ENCODE measurements around the gene RCOR3.
"Not testable (repeated sequence)": the region's sequence is repeated elsewhere in the genome, so short reads cannot be mapped to it uniquely, and the experiment has no call there.

The RCOR3 gene

DNA sequence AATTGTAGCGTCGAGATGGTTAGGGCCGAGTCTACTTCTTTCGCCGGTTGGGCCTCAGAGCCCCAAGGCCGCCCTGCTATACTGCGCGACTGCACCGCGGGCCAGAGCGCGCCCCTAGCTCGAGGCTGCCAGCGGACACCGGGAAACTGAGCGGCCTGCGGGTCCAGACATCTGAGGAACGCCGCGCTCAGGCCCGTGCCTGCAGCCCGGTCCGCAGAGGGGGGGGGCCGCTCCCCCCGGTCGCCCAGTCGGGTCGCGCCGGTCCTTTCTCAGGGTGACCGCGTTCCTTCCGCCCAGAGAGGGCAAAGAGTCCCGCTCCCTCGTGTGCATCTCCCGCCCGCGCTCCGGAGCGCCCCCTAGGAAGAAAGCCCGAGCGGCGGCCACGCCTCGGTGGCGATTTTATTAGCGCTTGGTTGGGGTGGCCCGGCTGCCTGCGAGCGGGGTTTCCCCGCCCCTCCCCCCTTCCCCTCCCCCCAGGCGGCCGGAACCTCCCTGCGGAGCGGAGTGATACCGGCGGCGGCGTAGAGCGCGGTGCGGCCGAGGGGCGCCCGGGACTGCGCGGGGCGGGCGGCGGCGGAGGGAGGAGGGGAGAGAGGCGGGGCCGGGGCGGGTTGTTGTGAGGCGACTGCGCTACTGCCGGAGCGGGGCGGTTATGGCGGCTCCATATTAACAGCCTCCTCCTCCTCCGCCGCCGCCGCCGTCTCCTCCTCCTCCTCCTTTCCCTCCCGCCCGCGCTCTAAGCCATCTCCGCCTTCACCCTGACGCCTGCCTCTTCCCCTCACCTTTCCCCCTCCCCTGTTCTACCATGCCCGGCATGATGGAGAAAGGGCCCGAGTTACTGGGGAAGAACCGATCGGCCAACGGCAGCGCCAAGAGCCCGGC lies at the start of gene RCOR3:
RCOR3 (plus strand) TSS at position 611 of the 882 bp plus-strand sequence; CDS start at position 806, 195 bp downstream.
- DNase-seq (ENCODE audit: low read depth in 2 of 2) = peak; percentile 91 to 93

DNA sequence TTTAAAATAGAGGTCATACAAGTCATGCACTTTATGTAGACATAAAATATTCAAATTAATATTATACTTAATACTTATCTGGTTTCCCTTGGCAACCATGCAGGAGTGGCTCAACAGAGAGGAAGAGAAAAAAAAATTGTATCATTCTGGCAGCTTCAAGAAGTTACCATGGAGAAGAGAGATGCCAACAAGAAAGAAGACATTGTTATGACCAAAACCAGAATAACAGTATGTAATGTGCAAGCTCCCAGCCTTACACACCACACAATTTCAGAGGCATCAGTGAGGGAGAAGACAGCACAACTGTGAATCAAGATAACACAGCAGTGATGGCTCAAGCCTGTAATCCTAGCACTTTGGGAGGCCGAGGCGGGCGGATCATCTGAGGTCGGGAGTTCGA lies 49.1 kb upstream of the RCOR3 start:
- DNase-seq (ENCODE audit: low read depth in 2 of 2) = no peak

DNA sequence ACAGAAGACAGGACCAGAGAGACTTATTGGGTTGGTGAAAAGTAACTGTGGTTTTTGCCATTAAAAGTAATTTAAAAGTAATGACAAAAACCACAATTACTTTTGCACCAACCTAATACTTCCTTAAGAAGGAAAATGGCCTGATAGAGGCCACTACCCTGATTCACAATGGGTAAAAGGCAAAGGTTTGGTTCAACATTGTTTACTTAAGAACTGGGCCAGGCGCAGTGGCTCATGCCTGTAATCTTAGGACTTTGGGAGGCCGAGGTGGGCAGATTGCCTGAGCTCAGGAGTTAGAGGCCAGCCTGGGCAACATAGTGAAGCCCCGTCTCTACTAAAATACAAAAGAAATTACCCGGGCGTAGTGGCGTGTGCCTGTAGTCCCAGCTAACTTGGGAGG lies 48.2 kb upstream of the RCOR3 start:
- DNase-seq (ENCODE audit: low read depth in 2 of 2) = no peak

DNA sequence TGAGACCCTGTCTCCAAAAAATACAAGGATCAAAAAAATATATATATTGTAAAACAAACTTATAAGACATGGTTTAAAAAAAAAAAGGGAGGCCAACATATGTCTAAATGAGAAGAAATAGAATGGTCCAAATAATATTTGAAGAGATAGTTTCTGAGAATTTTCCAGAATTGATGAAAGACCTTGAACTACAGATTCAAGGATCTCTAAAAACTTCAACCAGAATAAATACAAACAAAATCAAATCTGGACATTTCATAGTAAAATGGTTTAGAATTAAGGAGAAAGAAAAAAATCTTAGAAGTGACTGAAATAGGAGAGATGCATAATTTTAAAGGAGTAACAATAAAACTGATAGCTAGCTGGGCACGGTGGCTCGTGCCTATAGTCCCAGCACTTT lies 45.5 kb upstream of the RCOR3 start:
- no peak for DNase-seq (ENCODE audit: low read depth in 2 of 2)

DNA sequence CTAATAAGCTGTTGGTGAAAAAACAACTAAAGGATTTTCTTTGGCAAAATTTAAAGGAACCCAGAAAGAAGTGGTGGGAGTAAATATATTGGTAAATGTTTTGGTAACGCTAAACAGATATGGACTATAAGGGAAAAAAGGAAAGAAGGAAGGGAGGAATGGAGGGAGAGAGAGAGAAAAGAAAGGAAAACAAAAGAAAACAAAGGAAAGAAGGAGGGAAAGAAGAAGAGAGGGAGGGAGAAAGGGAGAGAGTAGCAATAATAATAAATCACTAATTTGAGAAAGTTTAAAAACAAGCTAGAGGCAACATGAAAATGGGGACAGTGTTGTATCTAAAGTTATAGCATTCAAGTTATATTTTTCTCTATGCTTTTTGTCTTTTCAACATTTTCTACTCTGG lies 43.6 kb upstream of the RCOR3 start:
- no peak for DNase-seq (ENCODE audit: low read depth in 2 of 2)

DNA sequence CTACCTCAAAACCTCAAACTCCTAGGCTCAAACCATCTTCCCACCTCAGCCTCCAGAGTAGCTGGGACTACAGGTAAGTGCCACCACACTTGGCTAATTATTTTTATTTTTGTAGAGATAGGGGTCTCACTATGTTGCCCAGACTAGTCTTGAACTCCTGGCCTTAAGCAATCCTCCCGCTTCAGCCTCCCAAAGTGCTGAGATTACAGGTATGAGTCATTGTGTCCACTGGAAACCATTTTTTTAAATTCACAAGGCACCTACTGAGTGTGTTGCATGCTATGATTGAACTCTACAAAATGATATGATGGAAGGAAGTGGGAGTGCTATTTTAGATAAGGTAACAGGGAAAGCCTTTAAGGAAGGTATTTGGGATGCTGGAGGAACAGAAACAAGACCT lies 41.8 kb upstream of the RCOR3 start:
- DNase-seq (ENCODE audit: low read depth in 2 of 2) = no peak

DNA sequence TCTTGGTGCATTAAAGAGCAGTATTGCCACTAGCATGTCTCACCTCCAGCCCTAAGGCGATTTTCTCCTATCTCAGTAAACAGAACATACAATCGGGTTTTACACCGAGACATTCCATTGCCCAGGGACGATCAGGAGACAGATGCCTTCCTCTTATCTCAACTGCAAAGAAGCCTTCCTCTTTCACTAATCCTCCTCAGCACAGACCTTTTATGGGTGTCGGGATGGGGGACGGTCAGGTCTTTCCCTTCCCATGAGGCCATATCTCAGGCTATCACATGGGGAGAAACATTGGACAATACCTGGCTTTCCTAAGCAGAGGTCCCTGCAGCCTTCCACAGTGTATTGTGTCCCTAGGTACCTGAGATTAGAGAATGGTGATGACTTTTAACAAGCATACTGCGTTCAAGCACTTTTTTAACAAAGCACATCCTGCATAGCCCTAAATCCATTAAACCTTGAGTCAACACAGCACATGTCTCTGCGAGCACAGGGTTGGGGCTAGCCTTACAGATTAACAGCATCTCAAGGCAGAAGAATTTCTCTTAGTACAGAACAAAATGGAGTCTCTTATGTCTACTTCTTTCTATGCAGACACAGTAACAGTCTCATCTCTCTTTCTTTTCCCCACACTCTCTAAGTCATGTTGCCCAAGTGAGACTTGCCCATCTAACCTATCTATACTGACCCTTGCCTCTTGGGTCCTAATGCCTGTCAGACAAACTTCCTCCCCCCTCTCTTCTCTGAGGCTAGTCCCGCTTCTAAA lies 36.5 kb upstream of the RCOR3 start:
- DNase-seq (ENCODE audit: low read depth in 2 of 2) = not testable (repeated sequence)

DNA sequence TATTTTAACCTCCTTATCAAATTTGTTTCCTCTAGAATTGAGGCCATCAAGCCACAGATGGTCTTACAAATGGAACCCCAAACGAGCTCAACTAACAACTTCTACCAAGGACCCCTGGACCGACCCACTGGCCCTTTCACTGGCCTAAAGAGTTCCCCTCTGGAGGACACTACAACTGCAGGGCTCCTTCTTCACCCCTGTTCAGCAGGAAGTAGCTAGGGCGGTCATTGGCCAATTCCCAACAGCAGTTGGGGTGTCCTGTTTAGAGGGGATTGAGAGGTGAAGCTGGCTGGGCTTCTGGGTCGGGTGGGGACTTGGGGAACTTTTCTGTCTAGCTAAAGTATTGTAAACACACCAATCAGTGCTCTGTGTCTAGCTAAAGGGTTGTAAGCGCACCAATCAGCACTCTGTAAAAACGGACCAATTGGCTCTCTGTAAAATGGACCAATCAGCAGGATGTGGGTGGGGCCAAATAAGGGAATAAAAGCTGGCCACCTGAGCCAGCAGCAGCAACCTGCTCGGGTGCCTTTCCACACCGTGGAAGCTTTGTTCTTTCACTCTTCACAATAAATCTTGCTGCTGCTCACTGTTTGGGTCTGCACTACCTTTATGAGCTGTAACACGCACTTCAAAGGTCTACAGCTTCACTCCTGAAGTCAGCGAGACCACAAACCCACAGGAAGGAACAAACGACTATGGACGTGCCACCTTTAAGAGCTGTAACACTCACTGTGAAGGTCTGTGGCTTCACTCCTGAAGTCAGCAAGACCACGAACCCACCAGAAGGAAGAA lies 30.4 kb upstream of the RCOR3 start:
- DNase-seq (ENCODE audit: low read depth in 2 of 2) = peak; percentile 8 to 14

DNA sequence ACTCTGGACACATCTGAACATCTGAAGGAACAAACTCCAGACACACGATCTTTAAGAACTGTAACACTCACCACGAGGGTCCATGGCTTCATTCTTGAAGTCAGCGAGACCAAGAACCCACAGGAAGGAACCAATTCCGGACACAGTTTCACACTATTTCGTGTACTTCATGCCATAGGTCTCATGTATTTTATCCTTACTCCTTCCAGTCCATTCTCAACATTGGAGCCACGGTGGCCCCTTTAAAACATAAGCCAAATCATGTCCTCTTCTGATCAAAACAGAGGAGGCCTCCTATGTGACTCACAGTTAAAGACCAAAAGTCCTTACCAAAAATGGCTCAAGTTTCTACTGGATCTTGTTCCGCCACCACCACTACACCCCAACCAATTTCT lies 29.8 kb upstream of the RCOR3 start:
- DNase-seq (ENCODE audit: low read depth in 2 of 2) = no peak

DNA sequence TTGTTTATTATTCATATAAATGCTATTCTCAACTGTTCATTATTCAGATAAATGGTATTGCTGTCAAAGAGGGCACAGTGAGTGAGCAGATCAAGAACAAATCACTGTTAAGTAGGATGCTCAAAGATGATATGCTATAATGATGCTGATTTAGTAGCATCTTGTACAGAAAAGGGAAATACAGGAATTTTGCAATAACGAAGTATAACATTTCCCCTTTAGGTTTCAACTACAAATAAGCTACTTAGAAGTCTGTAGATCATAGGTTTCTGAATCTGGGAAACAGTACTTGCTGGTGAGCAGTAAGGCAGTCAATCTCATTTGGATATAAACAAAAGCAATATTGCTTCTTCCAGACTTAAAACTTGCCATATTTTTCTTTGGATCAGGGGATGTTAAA lies 27.3 kb upstream of the RCOR3 start:
- no peak for DNase-seq (ENCODE audit: low read depth in 2 of 2)

DNA sequence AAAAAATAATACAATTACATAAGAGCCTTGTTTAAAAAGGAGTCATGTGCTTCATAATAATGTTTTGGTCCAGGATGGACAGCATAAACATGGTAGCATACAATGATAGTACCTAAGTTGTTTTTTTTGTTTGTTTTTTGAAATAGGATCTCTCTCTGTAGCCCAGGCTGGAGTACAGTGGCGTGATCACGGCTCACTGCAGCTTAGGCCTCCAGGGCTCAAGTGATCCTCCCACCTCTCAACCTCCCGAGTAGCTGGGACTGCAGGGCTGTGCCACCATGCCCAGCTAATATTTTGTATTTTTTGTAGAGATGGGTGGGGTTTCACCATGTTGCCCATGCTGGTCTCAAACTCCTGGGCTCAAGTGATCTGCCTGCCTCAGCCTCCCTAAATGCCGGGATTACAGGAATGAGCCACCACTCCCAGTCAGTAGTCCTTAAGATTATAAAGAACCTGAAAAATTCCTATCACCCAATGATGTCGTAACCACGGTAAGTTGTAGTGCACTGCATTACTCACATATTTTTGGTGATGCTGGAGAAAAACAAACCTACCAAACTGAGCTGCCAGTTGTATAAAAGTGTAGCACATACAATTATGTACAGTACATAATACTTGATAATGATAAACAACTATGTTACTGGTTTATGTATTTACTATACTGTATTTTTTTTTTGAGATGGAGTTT lies 22.4 kb upstream of the RCOR3 start:
- no peak for DNase-seq (ENCODE audit: low read depth in 2 of 2)

DNA sequence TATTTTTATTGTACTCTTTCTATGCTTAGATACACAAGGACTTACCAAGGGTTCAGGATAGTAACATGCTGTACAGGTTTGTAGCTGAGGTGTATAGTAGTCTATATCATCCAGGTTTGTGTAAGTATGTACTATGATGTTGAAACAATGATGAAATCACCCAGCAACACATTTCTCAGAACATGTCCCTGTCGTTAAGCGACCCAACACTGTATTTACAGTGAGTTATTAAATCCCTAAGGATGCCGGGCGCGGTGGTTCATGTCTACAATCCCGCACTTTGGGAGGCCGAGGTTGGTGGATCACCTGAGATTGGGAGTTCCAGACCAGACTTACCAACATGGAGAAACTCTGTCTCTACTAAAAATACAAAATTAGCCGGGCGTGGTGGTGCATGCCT lies 21.6 kb upstream of the RCOR3 start:
- DNase-seq (ENCODE audit: low read depth in 2 of 2) = no peak

DNA sequence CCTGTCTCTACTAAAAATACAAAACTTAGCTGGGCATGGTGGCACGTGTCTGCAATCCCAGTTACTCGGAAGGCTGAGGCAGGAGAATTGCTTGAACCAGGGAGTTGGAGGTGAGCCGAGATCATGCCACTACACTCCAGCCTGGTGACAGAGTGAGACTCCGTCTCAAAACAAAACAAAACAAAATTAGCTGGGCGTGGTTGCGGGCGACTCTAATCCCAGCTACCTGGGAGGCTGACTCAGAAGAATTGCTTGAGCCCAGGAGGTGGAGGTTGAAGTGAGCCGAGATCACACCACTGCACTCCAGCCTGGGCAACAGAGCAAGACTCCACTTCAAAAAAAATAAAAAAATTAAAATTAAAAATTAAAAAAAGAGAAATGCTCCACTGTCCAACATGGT lies 18.6 kb upstream of the RCOR3 start:
- not testable (repeated sequence) for DNase-seq (ENCODE audit: low read depth in 2 of 2)

DNA sequence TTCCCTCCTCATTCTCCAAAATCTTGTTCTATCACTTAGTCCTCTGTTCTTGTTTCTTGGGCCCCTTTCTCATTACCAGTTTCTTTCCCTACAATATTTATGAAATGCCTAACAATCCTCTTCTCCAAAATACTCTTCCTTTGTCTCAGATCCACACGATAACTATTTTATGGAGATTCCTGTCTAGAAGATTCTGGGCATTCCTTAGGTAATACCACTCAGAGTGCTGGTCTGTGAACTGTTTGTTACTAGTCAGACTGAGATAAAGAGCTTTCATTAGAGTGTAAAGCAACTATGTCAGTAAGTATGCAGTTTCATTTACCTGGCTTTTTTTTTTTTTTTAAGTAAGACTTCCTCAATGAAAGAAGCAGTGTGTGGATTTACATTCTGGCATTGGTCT lies 18.1 kb upstream of the RCOR3 start:
- DNase-seq (ENCODE audit: low read depth in 2 of 2) = no peak

DNA sequence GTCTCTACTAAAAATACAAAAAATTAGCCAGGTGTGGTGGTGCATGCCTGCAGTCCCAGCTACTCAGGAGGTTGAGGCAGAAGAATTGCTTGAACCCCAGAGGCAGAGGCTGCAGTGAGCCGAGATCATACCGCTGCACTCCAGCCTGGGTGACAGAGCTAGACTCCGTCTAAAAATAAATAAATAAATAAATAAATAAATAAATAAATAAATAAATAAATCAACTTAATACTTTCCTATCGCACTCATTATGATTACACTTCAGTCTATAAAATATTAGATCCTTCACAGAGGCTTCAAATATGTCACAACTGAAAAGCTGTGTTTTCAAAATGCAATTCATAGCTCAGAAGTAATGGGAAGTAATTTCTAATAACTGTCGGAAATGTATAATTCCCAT lies 15.5 kb upstream of the RCOR3 start:
- DNase-seq (ENCODE audit: low read depth in 2 of 2) = not testable (repeated sequence)

DNA sequence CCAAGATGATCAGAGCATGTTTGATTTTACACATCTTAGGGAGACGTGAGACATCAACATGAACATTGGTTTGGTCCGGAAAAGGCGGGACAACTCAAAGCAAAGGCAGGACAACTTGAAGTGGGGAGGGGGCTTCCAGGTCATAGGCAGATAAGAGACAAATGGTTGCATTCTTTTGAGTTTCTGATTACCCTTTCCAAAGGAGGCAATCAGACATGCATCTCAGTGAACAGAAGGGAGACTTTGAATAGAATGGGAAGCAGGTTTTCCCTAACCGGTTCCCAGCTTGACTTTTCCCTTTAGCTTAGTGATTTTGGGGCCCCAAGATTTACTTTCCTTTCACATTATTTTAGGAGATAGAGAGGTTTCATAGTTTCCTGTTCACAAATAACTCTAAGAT lies 12.6 kb upstream of the RCOR3 start:
- DNase-seq (ENCODE audit: low read depth in 2 of 2) = not testable (repeated sequence)

DNA sequence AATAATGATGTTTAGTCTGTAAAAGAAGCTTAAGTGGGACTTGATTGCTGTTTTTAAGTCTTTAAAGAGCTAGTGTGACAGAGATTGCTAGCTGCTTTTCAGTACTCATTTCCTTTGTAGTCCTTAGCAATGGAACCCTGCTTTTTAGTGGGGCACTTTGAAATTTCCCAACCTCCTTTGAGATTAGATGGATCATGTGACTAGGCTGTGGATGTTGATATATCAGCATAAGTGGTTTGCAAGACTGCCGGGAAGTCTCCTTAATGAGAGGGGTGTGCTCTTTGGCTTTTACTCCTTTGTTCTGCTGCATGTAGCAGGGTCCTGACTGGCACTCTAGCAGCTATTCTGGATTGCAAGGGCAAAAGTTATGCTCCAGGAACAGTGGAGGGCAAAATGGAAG lies 11.2 kb upstream of the RCOR3 start:
- no peak for DNase-seq (ENCODE audit: low read depth in 2 of 2)

DNA sequence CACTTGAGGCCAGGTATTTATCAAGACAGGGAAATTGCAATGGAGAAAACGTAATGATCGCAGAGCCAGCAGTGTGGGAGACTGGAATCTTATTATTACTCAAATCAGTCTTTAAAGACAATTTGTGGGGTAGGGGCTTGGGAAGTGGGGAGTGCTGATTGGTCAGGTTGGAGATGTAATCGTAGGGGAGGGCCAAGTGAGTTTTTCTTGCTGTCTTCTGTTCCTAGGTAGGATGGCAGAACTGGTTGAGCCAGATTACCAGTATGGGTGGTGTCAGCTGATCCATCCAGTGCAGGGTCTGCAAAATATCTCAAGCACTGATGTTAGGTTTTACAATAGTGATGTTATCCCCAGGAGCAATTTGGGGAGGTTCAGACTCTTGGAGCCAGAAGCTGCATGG lies 9.6 kb upstream of the RCOR3 start:
- DNase-seq (ENCODE audit: low read depth in 2 of 2) = not testable (repeated sequence)

DNA sequence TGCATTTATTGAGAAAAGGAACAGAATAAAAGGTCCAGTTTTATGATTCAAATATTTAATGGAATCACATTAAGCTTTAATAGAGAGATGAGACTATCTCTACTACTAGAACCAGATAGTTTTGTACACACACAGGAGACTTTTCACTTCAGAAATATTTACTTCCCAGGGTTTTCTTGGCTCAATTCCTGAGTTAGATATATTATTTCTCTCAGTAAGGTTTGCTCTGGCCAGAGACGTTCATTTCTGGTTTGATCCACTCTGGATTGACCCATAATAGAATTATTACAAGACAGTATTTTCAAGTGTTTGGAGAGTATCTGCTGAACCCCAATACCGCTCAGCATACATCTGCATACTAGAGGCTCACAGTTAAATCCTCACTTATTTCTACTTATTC lies 1.3 kb upstream of the RCOR3 start:
- DNase-seq (ENCODE audit: low read depth in 2 of 2) = no peak

DNA sequence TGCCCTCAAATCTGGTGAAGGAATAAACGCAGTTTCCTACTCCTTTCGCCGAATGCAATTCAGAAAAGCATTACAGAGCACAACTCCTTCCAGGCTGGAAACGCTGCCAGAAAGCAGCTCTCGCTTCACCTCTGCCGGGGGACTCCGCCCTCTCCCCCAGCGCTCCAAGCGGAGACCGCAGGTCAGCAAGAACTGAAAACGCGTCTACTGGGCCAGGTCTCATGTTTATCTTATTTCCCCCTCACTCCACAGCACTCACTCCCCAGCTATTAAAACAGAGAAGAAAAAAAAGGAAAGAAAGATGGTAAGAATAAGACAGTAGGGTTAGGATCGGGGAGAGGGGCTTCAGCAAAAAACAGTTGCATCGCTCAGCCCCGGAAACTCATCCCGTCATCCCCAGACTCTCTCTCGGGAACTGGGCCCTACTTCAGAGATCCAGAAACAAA lies 833 bp upstream of the RCOR3 start:
- peak; percentile 45 to 51 for DNase-seq (ENCODE audit: low read depth in 2 of 2)

DNA sequence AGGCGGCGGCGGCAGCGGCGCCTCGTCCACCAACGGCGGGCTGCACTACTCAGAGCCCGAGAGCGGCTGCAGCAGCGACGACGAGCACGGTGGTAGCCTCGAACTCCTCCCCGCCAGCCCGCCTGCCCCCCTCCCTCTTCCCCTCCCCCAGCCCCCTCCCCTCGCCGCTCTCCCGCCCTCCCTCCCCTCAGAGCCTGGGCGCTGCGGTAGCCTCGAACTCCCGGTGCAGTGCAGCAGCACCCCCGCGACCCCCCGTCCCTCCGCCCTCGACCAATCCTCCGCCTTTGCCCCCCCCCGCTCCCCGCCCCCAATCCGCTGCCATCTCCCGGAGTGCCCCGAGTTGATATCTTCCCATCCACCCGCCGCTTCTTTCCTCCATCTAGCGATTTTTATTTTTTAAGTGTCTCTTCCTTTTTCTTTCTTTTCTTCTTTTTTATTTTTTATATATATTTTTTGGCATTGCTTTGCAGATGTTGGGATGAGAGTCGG lies 516 bp downstream of the RCOR3 start:
- peak; percentile 37 to 47 for DNase-seq (ENCODE audit: low read depth in 2 of 2)
